Measurements from ENCODE around the gene MT1F. TPM values are rescaled to one million over a fixed set of nuclear protein-coding genes. Genes with fewer than 3 reads are reported as not detected.
"Not testable (repeated sequence)": the region's sequence is repeated elsewhere in the genome, so short reads cannot be mapped to it uniquely, and the experiment has no call there.

MT1F gene
- total and polyA plus RNA-seq, 2 experiments from 2014 or later, result not detected

DNA sequence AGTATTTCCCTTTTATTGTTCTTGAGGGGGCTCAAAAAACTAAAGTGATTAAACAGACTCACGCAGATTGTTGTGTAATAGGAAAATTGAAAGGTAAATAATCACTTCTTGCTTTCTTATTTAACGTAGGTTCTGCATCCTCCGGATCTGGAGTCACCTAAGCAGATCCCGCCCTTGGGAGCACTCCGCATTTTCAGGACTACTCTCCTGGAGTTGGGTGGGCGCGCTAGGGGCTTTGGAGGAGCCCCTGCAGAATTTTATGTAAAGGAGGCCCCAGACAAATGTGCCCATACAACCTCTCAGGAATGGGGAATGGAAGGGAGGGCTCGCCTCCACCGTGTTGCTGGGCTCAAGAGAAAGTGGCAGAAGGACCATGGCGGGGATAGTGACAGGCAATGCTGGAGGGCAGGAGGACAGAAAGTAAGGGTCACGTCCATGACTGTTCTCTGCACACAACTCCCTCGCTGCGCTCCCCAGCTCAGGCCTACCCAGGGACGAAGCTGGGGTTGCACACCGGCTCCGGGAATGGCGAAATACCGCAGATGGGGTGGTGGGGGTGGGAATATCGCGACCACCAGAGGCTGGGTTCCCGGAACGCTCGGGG lies 41.0 kb upstream of the MT1F start:
- no peak for DNase-seq (ENCODE audit: low read depth in 1 of 2, low spot score in 1 of 2)
- Histone ChIP-seq H3K4me1 (ENCODE audit: low read depth) (no peaks in the 10 kb centered on the region), H3K27me3 (peaks cover 94% of the 10 kb centered on the region), H3K36me3 (no peaks in the 10 kb centered on the region), H3K27ac (no peak overlapping the region), H3K4me3 (no peak overlapping the region), H3K9me3 (ENCODE audit: low read depth) (no peaks in the 10 kb centered on the region)
- TF ChIP-seq, protein P1, sequence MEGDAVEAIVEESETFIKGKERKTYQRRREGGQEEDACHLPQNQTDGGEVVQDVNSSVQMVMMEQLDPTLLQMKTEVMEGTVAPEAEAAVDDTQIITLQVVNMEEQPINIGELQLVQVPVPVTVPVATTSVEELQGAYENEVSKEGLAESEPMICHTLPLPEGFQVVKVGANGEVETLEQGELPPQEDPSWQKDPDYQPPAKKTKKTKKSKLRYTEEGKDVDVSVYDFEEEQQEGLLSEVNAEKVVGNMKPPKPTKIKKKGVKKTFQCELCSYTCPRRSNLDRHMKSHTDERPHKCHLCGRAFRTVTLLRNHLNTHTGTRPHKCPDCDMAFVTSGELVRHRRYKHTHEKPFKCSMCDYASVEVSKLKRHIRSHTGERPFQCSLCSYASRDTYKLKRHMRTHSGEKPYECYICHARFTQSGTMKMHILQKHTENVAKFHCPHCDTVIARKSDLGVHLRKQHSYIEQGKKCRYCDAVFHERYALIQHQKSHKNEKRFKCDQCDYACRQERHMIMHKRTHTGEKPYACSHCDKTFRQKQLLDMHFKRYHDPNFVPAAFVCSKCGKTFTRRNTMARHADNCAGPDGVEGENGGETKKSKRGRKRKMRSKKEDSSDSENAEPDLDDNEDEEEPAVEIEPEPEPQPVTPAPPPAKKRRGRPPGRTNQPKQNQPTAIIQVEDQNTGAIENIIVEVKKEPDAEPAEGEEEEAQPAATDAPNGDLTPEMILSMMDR (IDR thresholded peaks at IDR 0.05; ENCODE audit: low read depth, low read length), result no peak

DNA sequence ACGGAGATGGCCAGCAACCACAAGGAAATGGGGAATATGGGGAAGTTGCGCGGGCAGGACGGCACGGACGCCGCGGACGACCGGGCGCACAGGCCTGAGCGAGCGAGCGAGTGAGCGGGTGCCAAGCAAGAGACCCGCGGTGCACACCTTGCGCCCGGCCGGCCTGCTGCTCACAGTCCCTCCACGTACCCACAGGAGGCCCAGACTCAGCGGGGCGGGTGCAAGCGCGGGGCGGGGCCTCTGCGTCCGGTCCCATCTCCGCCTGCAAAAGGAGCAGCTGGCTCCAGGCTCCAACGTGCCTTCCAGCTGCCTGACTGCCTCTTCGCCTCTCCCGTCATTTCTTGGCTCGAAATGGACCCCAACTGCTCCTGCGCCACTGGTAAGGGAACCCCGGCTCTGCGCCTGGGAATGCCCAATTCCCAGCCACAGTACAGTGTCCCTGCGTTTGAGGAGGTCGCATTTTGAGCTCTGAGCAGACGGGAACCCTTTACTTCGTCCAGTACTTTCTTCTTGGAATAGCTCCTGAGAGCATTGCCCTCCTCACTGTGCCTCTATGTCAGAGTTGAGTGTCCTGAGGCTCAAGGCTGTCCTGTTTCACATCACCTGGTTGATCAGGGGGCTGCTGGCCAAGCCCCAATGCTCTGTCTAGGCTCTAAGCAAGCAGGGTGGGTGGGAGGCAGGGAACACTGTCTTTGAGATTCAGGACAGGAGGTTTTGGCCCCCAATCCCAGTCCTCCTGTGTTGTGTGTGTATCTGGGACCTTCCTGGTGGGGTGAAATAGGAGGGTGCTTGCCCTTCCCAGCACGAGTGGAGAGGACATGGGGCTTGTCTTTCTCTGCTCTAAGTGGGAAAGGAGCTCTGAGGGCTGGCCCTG lies 40.3 kb upstream of the MT1F start:
- TF ChIP-seq, protein P1 (IDR thresholded peaks at IDR 0.05; ENCODE audit: low read depth, low read length), result no peak
- Histone ChIP-seq H3K9me3 (ENCODE audit: low read depth) (no peaks in the 10 kb centered on the region), H3K36me3 (no peaks in the 10 kb centered on the region), H3K27me3 (peaks cover 87% of the 10 kb centered on the region), H3K4me1 (ENCODE audit: low read depth) (no peaks in the 10 kb centered on the region), H3K4me3 (no peak overlapping the region), H3K27ac (no peak overlapping the region)
- peak; percentile 23 to 82 for DNase-seq (ENCODE audit: low read depth in 1 of 2, low spot score in 1 of 2)

DNA sequence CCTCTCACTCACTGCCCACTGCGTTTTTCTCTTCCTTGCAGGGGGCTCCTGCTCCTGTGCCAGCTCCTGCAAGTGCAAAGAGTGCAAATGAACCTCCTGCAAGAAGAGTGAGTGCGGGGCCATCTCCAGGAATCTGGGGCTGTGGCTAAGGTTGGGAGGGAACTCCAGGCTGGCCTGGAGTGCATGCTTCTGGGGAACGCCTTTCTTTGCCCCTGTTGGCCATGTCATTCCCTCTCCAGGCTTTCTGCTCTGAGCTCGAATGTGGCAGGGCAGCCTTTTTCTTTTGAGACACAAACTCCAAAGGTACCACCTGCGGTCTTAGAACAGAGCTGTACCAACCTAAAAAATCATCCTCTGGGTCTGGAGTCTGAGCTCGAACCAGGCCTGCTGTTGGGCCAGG lies 39.6 kb upstream of the MT1F start:
- H3K27ac ChIP-seq, result no peak overlapping the region
- no peak overlapping the region for H3K4me3 ChIP-seq
- H3K4me1 ChIP-seq (ENCODE audit: low read depth), result no peaks in the 10 kb centered on the region
- H3K9me3 ChIP-seq (ENCODE audit: low read depth), result no peaks in the 10 kb centered on the region
- H3K36me3 ChIP-seq, result no peaks in the 10 kb centered on the region
- no peak for DNase-seq (ENCODE audit: low read depth in 1 of 2, low spot score in 1 of 2)
- TF ChIP-seq, protein P1 (IDR thresholded peaks at IDR 0.05; ENCODE audit: low read depth, low read length), result no peak
- peaks cover 82% of the 10 kb centered on the region for H3K27me3 ChIP-seq

DNA sequence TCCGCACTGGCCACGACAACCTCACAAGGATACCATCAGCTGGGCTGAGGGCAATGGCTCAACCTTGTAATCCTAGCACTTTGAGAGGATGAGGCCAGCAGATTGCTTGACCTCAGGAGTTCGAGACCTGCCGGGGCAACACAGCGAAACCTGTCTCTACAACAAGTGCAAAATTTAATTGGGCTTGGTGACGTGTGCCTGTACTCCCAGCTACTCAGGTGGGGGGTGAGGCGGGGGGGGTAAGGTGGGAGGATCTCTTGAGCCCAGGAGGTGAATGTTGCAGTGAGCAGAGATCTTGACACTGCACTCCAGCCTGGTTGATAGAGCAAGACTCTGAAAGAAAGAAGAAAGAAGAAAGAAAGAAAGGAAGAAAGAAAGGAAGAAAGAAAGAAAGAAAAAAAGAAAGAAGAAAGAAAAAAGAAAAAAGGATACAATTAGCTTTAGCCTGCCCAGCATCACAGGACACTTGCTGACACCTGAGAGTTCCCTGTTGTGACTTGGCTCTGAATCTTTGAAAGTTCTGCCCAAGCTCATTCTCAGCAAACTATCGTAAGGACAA lies 37.3 kb upstream of the MT1F start:
- TF ChIP-seq, protein P1 (IDR thresholded peaks at IDR 0.05; ENCODE audit: low read depth, low read length), result no peak
- H3K36me3 ChIP-seq, result no peaks in the 10 kb centered on the region
- H3K4me3 ChIP-seq, result no peak overlapping the region
- H3K27ac ChIP-seq, result no peak overlapping the region
- no peaks in the 10 kb centered on the region for H3K4me1 ChIP-seq (ENCODE audit: low read depth)
- DNase-seq (ENCODE audit: low read depth in 1 of 2, low spot score in 1 of 2), result no peak
- H3K9me3 ChIP-seq (ENCODE audit: low read depth), result no peaks in the 10 kb centered on the region
- peaks cover 81% of the 10 kb centered on the region for H3K27me3 ChIP-seq

DNA sequence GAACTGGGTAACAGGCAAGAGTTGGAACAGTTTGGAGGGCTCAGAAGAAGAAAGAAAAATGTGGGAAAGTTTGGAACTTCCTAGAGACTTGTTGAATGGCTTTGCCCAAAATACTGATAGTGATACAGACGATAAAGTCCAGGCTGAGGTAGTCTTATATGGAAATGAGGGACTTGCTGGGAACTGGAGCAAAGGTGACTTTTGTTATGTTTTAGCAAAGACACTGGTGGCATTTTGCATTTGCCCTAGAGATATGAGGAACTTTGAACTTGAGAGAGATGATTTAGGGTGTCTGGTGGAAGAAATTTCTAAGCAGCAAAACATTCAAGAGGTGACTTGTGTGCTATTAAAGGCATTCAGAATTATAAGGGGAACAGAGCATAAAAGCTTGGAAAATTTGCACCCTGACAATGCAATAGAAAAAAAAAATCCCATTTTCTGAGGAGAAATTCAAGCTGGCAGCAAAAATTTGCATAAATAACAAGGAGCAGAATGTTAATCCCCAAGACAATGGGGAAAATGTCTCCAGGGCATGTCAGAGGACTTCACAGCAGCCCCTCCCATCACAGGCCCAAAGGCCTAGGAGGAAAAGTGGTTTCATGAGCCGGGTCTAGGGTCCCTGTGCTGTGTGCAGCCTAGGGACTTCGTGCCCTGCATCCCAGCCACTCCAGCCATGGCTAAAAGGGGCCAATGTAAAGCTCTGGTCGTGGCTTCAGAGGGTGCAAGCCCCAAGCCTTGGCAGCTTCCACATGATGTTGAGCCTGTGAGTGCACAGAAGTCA lies 35.9 kb upstream of the MT1F start:
- not testable (repeated sequence) for H3K27ac ChIP-seq; DNase-seq (ENCODE audit: low read depth in 1 of 2, low spot score in 1 of 2); H3K4me3 ChIP-seq; H3K4me1 ChIP-seq (ENCODE audit: low read depth); H3K36me3 ChIP-seq; H3K9me3 ChIP-seq (ENCODE audit: low read depth)
- H3K27me3 ChIP-seq, result peaks cover 81% of the 10 kb centered on the region

DNA sequence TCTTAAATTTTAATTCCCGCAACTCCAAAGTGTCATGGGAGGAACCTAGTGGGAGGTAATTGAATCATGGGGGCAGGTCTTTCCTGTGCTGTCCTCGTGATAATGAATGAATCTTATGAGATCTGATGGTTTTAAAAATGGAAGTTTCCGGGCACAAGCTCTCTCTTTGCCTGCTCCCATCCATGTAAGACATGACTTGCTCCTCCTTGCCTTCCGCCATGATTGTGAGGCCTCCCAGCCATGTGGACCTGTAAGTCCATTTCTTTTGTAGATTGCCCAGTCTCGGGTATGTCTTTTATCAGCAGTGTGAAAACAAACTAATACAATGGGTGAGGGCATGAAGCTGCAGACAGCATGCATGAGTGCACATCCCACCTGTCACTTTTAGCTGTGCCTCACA lies 34.6 kb upstream of the MT1F start:
- not testable (repeated sequence) for H3K36me3 ChIP-seq; H3K9me3 ChIP-seq (ENCODE audit: low read depth); H3K4me1 ChIP-seq (ENCODE audit: low read depth); H3K4me3 ChIP-seq; H3K27ac ChIP-seq; DNase-seq (ENCODE audit: low read depth in 1 of 2, low spot score in 1 of 2)
- peaks cover 81% of the 10 kb centered on the region for H3K27me3 ChIP-seq
